Mesenteric fat pad (tissue), 1 donor: ENCODE results near the gene AOPEP. TPM values are rescaled to one million over a fixed set of nuclear protein-coding genes. Genes with fewer than 3 reads are reported as not detected.
"Not testable (repeated sequence)": the region's sequence is repeated elsewhere in the genome, so short reads cannot be mapped to it uniquely, and the experiment has no call there.

Experiments
- DNase-seq: peaks from one replicate; pipeline ENCODE4 v3.0.0-alpha.2; 2020; ENCODE audit warnings: low spot score
- total RNA-seq: library from RNA; stranded (reverse); fragmentation: NEBNext Ultra II Directional; extraction: Animal tissue kit (Norgen Biotek cat#: 25700); gene quantifications from one replicate; pipeline ENCODE4 v1.2.1, GENCODE V29; 2021
- donor health status: DM: yes; HTN: yes; CAD: no.

AOPEP gene
- total RNA-seq, 1 donor from 2014 or later, result 28.7 TPM

- no peak for DNase-seq
Measured at GRCh38 chr9:95010431-95010838, 283.9 kb downstream of the AOPEP start.

GRCh38 chr9:95012035-95012708 lies 285.7 kb downstream of the AOPEP start:
- no peak for DNase-seq

DNA sequence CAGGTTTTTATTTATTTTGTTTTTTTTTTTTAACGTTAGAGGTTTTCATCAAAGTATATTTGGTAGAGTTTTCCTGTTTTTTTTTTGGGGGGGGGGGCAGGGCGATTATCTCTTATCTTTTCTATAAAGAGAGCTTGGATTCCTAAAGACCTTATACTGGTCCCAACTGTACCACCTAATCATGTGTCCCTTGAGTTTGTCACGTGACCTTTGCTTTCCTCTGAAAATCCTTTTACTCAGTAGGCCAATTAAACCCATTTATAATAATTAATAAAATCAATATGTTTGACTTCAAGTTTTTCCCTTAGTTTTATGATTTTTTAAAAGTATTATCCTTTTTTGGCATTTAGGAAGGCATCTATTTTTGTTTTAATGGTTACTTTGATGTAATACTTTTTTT lies 286.4 kb downstream of the AOPEP start:
- DNase-seq, result no peak

DNA sequence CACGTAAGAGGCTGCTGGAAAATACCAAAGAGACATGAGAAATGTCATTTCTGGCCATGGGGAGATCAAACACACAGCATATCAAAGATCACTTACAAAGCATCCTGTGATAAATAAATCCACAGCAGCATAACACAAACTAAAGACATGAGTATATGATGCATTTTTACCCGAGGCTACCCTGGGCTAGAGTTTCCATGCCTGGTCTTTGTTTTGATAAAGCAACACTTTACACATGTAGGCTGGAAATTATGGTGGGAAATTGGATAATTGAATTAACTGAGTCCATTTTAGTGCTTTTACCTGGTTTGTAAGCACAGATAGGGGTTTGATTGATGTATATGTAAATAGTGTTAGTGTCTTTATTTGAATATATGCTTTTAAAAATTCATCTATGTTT lies 288.4 kb downstream of the AOPEP start:
- no peak for DNase-seq

DNA sequence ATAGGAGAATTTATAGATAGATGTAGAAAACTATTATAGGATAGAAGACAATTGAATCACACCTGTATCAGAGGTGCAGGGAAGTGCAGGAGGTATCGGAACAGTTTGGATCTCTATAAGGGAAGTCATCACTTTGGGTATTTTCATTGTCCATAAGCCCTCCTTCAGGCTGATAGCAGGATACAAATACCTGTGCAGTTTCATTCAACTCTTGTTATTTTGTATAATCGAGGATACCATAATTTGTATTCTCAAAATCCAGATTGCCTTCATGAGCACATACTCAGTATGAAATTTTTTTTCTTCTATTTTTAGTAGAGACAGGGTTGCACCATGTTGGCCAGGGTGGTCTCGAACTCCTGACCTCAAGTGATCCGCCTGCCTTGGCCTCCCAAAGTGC lies 289.1 kb downstream of the AOPEP start:
- DNase-seq, result no peak

DNA sequence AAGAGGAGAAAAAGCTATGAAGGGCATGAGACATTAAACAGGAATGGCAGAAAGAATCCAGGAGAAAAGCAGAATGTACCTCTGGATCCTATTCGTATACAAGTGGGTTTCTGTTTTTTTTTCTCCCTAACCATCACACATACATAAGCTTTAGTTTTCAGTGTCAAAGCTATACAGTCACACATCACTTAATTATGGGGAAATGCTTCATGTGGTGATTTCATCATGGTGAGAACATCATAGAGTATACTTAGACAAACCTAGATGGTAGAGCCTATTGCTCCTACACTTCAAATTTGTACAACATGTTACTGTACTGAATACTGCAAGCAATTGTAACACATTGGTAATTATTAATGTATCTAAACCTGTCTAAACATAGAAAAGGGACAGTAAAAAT lies 290.6 kb downstream of the AOPEP start:
- no peak for DNase-seq

DNA sequence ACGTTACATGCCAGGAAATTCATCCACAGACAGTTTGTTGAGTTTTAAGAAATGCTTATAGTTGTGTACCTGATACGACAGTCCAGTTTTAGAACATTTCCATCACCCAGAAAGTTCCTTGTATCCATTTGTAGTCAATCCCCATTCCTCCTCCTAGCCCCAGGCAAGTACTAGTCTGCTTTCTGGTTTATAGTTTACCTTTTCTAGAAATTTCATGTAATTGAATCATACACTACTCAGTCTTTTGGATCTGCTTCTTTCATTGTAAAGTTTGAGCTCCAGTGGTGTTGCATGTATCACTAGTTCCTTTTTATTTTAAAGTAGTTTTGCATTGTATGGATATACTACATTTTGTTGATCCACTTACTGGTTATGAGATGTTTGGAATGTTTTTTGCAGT lies 291.2 kb downstream of the AOPEP start:
- DNase-seq, result no peak

GRCh38 chr9:95018099-95018936 lies 291.8 kb downstream of the AOPEP start:
- no peak for DNase-seq

DNA sequence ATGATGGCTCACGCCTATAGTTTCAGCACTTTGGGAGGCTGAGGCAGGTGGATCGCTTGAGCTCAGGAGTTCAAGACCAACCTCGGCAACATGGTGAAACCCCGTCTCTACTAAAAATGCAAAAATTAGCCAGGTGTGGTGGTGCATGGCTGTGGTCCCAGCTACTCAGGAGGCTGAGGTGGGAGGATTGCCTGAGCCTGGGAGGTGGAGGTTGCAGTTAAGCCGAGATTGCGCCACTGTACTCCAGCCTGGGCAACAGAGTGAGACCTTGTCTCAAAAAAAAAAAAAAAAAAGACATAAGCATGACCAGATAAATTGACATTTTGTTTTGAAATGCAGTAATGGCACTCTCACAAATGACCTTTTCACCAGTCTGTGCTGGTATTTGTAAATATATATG lies 294.1 kb downstream of the AOPEP start:
- DNase-seq, result not testable (repeated sequence)

GRCh38 chr9:95021166-95021886 lies 294.8 kb downstream of the AOPEP start:
- no peak for DNase-seq

DNA sequence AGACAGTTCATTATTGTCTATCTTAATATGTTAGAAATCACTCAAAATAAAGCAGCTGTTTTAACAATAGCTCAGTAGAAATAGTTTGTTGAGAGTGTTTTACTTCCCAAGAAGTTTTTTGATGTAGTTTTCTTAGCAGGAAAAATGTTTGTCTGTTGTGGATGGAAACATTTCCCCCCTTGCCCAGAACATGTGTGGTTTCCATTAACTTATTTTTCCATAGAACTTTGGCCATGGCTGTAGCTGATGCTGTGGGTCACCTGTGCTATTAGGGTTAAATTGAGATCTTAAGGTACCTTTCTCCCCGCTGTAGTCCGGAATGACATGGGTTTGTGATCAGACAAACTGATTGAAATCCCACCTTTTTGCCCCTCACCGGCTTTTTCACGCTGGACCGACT lies 296.2 kb downstream of the AOPEP start:
- no peak for DNase-seq

GRCh38 chr9:95023217-95024003 lies 296.9 kb downstream of the AOPEP start:
- DNase-seq, result no peak

GRCh38 chr9:95024097-95024671 lies 297.7 kb downstream of the AOPEP start:
- DNase-seq, result no peak

DNA sequence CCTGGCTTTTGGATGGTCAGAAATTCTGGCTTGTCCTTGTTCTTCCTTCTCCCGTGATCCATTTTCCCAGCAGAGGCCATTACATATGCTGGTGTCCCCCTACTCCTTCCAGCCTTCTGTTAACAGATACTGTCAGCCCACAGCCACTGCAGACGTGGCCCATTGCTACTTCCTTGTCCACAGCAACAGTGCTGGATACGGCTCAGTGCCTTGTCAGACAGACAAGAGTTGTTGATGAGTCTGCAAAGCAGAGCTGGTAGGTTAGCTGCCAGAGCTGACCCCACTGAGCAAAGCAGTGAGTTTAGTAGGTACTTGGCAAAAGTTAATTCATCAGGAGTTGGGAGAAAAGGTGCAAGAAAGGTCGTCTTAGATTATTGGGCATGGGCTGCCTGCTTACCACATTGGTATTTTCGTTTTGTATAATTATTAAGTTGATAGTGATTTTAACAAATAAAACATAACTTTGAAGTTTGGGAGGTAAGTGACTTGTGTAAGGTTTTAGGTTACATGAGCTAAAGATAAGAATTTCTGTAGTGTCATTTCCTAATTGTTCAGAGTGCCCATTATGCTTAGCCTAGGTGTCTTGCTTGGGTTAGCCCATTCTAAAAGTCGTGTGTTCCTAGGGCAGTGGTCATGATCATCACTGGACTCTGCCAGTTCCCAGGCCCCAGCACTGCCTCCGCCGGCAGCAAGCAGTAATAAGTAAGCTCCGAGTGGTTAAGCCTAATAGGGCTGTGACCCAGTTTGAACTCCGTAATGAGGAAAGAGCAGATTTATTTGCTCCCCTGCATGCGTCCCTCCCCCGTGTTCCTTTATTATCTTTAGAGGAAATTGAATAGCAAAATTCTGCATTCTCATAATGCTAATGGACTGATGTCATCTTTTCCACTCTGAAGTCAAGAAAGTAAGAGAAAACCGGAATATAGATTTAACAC lies 299.0 kb downstream of the AOPEP start:
- DNase-seq, result no peak

DNA sequence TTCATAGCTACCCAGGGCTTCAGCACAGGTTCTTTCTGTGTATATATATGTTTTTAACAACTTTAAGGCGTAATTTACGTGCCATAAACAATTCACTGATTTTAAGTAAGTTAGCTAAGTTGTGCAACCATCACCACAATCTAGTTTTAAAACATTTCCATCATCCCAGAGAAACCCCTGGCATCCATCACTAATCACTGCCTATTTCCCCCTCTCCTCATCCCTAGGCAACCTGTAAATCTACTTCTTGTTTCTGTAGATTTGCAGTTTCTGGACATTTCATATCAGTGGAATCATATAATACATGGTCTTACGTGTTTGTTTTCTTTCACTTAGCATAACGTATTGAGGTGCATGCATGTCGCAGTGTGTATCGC lies 299.6 kb downstream of the AOPEP start:
- DNase-seq, result no peak

DNA sequence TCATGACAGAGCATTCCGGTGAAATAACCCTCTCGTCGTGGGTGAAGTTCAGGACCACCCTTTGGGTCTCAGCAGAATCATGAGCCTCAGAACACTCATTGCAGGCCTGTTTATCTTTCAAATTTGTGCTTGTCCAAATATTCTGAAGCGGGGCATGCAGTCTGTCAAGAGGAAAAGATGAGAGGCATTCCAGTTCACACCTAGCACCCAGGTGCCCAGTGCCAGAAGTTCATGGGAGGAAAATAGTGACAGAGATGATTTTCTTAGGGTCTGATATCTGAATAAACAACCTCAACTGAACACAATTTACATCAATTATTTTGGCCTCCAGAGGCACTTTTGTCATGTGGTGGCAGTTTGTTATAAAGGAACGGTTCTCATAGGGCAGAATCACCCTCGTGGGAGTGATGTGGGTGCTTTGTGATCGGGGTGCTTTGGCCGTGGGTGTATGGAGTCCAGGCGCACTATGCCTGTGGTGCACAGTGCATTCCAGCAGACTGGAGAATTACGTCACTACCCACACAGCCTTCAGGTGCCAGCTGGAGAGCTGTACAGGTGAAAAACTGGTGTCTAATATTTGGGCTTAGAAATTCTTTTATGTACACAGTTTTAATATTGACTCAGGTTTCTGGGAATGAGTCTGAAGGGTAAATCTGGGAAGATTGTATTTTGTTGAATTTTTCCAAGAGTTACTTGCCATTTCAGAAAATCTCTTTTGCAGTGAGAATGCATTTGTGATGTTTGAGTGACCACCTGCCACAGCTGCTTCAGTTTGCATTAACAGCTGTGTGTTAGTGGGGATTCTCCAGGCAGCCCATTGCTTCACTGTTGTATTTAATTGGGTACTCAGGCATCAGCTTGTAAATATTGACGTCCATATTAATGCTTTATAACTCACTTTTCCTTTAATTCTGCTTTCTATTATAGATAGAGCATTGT lies 301.7 kb downstream of the AOPEP start:
- DNase-seq, result no peak

DNA sequence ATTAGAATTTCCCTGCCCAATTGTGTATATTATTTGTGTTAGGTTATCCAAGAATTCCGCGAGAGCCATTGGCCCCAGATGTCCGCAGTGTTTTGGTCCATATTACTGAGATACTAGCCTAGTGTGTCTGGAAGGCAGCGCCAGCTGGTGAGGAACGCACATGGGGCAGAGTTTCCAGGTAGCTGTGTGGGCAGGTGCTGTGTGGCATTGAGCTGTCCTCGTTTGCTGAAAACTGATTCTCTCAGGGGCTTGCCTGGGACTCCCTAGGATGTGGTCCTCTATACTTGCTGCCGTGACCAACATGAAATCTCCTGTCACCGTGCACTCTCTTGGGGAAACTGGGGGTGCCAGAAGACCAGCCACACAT lies 302.3 kb downstream of the AOPEP start:
- DNase-seq, result no peak

GRCh38 chr9:95029288-95029687 lies 302.8 kb downstream of the AOPEP start:
- DNase-seq, result no peak

GRCh38 chr9:95029720-95030119 lies 303.2 kb downstream of the AOPEP start:
- DNase-seq, result no peak
